CMK (cell line): ENCODE data around the gene LRCH4.
A peak's percentile ranks its signal among the peaks of the same experiment; 100 is the strongest.
"Not testable (repeated sequence)": the region's sequence is repeated elsewhere in the genome, so short reads cannot be mapped to it uniquely, and the experiment has no call there.

Source experiments
- DNase-seq: peaks from one replicate; pipeline ENCODE4 v3.0.0-alpha.2; 2010; ENCODE audit warnings: low read depth

Gene LRCH4

GRCh38 chr7:100567751-100568175 lies 18.2 kb downstream of the LRCH4 start:
- DNase-seq = no peak

DNA sequence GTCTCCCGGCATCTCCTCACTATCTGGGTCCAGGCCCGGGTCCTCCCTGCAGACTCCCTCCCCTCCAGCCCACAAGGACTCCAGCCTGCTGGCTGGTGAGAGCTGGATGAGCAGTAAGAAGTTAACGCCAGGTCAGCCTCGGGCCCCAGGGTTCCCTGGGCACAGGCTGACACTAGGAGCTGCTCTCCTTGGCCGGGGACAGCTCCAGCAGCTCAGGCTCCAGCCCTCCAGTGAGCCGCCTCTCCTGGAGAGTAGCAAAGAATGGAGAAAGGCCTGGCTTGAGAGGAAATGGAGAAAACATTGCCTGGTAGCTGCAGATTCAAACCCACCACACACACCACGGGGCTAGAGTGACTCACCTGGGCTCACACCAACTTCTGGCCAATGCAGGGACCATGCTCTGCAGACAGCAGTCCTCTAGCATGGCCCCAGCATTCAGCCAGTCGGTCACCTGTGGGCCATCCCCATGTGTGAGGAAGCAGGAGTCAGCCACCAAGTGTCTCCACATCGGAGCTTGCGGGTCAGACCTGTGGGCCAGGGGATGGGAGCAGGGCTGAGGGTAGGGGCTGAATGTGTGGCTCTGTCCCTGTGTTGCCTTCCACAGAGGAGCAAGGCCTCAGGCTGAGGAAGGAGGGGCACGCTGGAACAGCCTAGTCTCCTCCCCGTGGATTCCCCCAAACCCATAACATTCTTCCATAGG lies 18.7 kb downstream of the LRCH4 start:
- no peak for DNase-seq

- DNase-seq = no peak
These were observed 19.9 kb downstream of the LRCH4 start for GRCh38 chr7:100566018-100566531.

DNA sequence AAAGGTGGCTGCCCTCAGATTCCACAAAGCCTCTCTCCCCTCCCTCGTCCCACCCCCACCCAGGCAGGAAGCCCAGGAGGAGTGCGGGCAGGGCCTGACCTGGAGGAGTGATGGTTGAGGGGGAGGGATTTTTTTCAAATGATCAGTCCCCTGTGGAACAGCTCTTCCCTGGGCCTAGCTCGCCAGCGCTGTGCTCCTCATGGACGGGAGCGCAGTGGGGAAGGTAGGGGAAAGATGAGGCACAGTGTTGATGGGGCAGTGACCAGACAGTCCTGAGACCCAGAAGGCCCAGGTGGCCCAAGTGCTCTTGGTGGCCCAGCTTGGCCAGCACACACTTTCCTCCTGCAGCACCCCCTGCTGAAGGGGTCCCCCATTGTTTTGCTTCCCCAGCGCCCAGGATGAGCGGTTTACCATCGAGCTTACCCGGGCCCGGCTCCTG lies 20.8 kb downstream of the LRCH4 start:
- DNase-seq = no peak

GRCh38 chr7:100564405-100564804 lies 21.5 kb downstream of the LRCH4 start:
- not testable (repeated sequence) for DNase-seq

- DNase-seq = peak; percentile 87
These were observed 22.0 kb downstream of the LRCH4 start for GRCh38 chr7:100563809-100564400.

GRCh38 chr7:100563100-100563564 lies 22.8 kb downstream of the LRCH4 start:
- no peak for DNase-seq

- no peak for DNase-seq
These were observed 23.5 kb downstream of the LRCH4 start for GRCh38 chr7:100562195-100563099.

DNA sequence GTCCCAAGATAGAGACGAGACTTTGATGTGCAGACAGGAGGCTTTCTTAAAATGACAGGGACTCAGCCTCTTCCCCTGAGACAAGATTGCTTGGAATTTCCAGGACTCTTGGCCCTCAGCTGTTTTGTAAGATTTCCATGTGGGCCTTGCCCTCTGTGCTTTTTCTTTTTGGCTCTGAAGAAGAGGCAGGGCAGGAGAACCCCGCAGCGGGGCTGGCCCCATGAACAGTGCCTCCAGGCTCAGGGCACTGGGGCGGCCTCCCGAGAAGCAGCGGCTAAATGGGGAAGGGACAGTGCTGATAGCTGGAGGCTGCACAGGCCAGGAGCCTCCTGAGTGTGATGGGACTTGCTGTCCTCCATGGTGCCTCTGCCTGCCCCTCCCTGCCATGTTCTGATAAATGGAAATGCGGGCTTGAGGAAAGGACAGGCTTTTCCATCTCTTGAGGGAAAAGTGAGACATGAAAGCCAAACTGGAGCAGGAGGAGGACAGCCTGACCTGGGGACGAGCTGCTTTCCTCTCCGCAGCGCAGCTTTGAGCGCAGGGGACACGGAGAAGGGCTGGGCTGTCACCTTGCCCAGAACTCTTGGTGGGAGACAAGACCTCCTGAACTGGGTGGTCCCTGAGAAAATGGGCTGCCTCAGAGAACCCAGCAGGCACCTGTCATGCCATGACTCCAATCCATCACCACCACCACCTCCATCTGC lies 24.3 kb downstream of the LRCH4 start:
- DNase-seq = no peak

DNA sequence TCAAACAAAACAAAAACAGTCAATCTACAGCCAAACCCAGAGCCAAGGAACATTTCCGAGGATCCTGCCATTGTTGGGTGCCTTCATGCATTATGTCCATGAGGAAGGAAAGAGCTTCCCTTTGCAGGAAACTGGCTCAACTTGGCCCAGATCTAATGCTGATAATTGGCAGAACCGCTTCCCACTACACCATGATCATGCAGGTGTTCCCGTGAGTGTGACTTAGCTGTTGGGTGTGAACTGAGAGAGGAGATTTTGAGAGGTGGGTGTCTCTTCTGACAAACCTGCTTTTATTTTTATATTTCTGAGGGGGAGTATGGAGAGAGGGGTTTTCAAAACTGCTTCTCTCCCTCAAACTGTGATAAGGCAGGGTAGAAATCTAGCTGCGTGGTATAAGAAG lies 26.8 kb downstream of the LRCH4 start:
- DNase-seq = no peak

GRCh38 chr7:100556541-100556940 lies 29.4 kb downstream of the LRCH4 start:
- no peak for DNase-seq

- DNase-seq = no peak
These were observed 30.2 kb downstream of the LRCH4 start for GRCh38 chr7:100555701-100556100.

GRCh38 chr7:100553032-100553431 lies 32.9 kb downstream of the LRCH4 start:
- no peak for DNase-seq

DNA sequence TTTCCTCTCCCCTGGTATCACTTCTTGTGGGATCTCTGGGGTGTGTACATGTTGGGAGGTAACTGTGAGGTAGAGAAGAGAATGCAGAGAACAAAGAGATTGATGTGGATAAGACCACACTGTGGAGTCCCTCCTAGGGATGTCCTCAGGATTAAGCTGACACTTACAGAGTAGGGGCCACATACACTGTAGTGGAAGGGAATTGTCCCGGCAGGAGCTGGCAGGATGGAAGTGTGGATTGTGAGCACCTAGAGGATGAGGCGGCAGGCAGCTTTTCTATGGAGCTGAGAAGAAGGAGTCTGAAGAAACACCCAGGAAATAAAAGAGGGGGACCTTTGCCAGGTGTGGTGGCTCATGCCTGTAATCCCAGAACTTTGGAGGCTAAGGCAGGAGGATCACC lies 33.4 kb downstream of the LRCH4 start:
- DNase-seq = no peak

GRCh38 chr7:100548446-100548845 lies 37.5 kb downstream of the LRCH4 start:
- DNase-seq = not testable (repeated sequence)

DNA sequence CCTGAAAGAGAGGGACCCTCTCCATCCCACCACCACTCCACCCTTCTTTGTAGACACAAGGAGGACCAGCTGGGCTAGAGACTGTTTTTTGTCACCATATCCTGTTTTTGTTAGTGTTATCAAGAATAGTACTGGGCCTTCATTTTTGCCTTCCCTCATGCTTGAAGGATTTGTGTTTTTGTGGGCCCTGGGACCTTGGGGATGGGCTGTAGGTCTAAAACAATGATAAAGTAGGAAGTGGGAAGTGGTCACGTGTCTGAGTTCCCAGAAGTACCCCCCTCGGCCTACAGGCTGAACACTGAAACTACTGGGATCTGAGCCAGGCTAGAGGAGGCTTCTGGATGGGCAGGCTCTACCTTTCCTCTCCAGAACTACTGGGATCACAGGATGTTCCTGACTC lies 38.1 kb downstream of the LRCH4 start:
- DNase-seq = no peak

DNA sequence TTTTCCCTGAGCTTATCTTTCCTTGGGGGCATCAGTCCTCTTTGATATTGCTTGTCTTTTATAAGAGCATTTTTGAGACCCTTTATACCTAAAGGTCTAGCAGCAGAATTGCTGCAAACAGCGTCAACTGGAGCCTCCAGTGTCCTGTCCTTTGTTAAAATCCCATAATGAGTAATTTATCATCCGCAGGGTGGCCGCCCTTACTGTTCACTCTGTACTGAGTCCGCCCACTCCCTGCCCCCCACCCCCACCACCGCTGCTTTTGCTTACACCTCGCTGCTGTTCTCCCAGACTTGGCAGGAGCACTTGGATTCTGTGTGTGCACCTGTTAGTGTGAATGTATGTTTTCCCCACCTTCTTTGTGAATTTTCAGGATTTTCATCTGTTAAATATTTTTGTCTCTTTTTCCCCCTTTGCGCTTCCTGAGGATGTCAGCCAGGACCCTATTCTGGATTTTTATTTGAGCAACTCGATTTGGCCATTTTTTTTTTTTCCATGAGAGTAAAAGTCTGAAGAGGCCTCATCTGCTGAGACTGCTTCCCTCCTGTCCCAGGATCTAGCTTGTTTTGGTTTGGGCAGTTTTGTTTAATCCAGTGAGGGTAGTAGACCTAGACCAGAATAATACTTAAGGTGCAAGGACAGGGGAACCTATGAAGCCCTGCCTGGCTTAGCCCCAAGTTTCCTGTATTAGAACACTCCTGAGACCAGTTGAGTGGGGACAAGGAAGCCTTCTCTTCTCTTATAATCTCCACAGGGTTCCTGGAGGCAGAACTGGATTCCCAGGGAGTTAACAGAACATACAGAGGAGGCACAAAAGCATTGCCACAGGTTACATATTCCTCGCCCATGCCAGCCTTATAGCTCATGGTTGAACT lies 38.8 kb downstream of the LRCH4 start:
- DNase-seq = no peak

- DNase-seq = no peak
These were observed 39.6 kb downstream of the LRCH4 start for GRCh38 chr7:100546129-100546925.

DNA sequence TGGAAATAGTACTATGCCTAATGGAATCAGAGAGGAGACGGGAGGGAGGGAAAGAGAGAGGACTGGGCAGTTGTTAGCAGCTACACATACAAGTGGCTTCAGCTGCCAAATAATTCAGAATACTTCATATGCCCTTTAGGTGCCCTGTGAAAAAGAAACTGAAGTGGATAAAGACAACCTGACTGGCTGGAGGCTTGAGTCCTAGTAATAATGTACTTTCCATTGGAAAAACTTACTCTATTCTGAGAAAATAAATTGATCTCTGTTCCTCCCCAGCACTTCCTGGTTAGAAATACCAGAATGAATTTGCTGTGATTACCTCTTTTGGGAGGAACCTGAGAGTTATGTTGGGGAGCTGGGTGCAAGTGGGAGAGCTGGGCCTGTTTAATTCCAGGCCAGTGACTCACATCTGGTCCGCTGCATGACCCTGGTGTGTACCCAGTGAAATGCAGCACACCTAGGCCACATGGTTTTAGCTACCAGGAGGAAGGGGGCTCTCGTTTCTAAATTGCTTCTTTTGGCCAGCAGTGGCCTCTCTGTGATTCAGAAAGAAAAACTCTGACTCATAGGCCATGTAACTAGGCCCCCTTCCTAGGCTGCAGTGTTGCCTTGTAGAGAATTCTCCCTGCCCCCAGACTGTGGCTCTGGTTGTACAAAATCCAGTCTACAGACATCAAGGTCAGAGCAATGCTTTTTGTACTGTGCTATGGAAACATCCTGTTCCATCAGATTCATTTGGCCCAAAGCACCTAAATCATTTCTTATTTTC lies 40.4 kb downstream of the LRCH4 start:
- DNase-seq = no peak
